Measurements from ENCODE around the gene CLSTN2.

Gene CLSTN2

GRCh38 chr3:140187028-140187427 is 252.0 kb downstream of the CLSTN2 start:
- H3K9me3 ChIP-seq (ENCODE audit: control insufficient read depth, insufficient read depth, low read length) = no peaks in the 10 kb centered on the region
- no peaks in the 10 kb centered on the region for H3K36me3 ChIP-seq (ENCODE audit: control insufficient read depth, low read length)
- H3K27ac ChIP-seq (ENCODE audit: low read depth, low read length) = no peak overlapping the region
- H3K27me3 ChIP-seq (ENCODE audit: control insufficient read depth, low read length) = peaks cover 2% of the 10 kb centered on the region; the same call in 1 of the 2 replicates
- H4K20me1 ChIP-seq (ENCODE audit: control insufficient read depth, insufficient read depth, low read depth, low read length) = no peaks in the 10 kb centered on the region
- H3K4me2 ChIP-seq (ENCODE audit: low read length) = no peak overlapping the region
- H3K79me2 ChIP-seq (ENCODE audit: control insufficient read depth, low read length) = no peaks in the 10 kb centered on the region
- H3K4me1 ChIP-seq (ENCODE audit: control insufficient read depth, low read length) = no peaks in the 10 kb centered on the region
- no peaks in the 10 kb centered on the region for H3F3A ChIP-seq (ENCODE audit: control insufficient read depth, insufficient read depth)
- no peak for TF ChIP-seq EZH2phosphoT487 (IDR thresholded peaks at IDR 0.05; ENCODE audit: borderline replicate concordance, low read length)
- TF ChIP-seq, protein P1, sequence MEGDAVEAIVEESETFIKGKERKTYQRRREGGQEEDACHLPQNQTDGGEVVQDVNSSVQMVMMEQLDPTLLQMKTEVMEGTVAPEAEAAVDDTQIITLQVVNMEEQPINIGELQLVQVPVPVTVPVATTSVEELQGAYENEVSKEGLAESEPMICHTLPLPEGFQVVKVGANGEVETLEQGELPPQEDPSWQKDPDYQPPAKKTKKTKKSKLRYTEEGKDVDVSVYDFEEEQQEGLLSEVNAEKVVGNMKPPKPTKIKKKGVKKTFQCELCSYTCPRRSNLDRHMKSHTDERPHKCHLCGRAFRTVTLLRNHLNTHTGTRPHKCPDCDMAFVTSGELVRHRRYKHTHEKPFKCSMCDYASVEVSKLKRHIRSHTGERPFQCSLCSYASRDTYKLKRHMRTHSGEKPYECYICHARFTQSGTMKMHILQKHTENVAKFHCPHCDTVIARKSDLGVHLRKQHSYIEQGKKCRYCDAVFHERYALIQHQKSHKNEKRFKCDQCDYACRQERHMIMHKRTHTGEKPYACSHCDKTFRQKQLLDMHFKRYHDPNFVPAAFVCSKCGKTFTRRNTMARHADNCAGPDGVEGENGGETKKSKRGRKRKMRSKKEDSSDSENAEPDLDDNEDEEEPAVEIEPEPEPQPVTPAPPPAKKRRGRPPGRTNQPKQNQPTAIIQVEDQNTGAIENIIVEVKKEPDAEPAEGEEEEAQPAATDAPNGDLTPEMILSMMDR (IDR thresholded peaks at IDR 0.05; ENCODE audit: low read depth, low read length, poor library complexity, severe bottlenecking) = no peak
- H3K4me3 ChIP-seq (ENCODE audit: low read length) = no peak overlapping the region
- H3K9me2 ChIP-seq (replicated peaks; ENCODE audit: control insufficient read depth, low read length) = no peaks in the 10 kb centered on the region

DNA sequence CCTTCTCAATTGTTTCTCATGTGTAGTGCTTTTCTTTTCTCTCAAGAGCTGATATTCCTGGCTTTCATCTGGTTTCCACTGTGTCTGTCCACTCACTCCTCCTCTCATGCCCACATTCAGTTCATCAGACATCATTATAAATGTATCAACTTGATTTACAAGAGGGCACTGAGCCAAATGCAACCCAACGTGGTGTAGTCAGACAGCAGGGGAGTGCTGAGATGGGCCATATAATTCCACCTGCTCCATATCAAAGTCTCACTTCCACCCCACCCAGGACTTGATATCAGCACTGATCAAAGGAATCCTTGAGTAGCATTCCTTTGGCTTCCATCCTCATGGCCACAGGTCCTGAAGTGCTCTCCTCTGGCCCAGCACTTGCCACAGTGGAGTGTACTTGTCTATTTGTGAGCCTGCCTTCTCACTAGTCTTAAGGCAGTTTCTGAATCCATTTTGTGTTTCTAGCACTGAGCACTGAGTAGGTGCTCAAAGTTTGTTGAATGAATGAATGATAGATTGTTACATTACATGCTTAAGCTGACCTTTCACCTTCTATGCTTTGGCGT is 252.8 kb downstream of the CLSTN2 start:
- peaks cover 3% of the 10 kb centered on the region; the same call in 1 of the 2 replicates for H3K27me3 ChIP-seq (ENCODE audit: control insufficient read depth, low read length)
- H3K9me2 ChIP-seq (replicated peaks; ENCODE audit: control insufficient read depth, low read length) = no peaks in the 10 kb centered on the region
- TF ChIP-seq EZH2phosphoT487 (IDR thresholded peaks at IDR 0.05; ENCODE audit: borderline replicate concordance, low read length) = no peak
- TF ChIP-seq, protein P1 (IDR thresholded peaks at IDR 0.05; ENCODE audit: low read depth, low read length, poor library complexity, severe bottlenecking) = no peak
- H3K36me3 ChIP-seq (ENCODE audit: control insufficient read depth, low read length) = no peaks in the 10 kb centered on the region
- no peaks in the 10 kb centered on the region for H3K79me2 ChIP-seq (ENCODE audit: control insufficient read depth, low read length)
- no peak overlapping the region for H3K4me3 ChIP-seq (ENCODE audit: low read length)
- H3K27ac ChIP-seq (ENCODE audit: low read depth, low read length) = no peak overlapping the region
- H3K4me1 ChIP-seq (ENCODE audit: control insufficient read depth, low read length) = no peaks in the 10 kb centered on the region
- no peak overlapping the region for H3K4me2 ChIP-seq (ENCODE audit: low read length)
- H4K20me1 ChIP-seq (ENCODE audit: control insufficient read depth, insufficient read depth, low read depth, low read length) = no peaks in the 10 kb centered on the region
- H3F3A ChIP-seq (ENCODE audit: control insufficient read depth, insufficient read depth) = no peaks in the 10 kb centered on the region
- H3K9me3 ChIP-seq (ENCODE audit: control insufficient read depth, insufficient read depth, low read length) = no peaks in the 10 kb centered on the region

DNA sequence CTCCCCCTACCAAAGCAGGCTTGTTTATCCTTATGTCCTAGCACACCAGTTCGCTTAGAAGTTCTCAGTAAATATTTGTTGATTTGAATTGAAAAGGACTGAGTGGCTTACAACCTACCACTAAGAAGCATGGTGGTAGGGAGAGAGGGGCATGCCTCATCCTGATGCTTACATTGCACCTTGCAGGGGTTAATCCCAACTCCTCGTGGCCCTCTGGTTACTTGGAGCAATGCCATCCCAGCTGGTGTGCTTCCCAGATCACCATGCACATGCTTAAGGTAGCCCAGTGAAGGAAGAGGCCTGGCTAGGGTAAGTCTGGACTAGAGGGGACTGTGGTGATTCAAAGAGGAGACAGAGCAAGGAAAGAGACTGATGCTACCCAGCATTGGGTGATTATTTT is 253.3 kb downstream of the CLSTN2 start:
- H3K36me3 ChIP-seq (ENCODE audit: control insufficient read depth, low read length) = no peaks in the 10 kb centered on the region
- no peak overlapping the region for H3K27ac ChIP-seq (ENCODE audit: low read depth, low read length)
- no peaks in the 10 kb centered on the region for H3K79me2 ChIP-seq (ENCODE audit: control insufficient read depth, low read length)
- no peak for TF ChIP-seq EZH2phosphoT487 (IDR thresholded peaks at IDR 0.05; ENCODE audit: borderline replicate concordance, low read length)
- TF ChIP-seq, protein P1 (IDR thresholded peaks at IDR 0.05; ENCODE audit: low read depth, low read length, poor library complexity, severe bottlenecking) = no peak
- peaks cover 3% of the 10 kb centered on the region; the same call in 1 of the 2 replicates for H3K27me3 ChIP-seq (ENCODE audit: control insufficient read depth, low read length)
- H3K9me2 ChIP-seq (replicated peaks; ENCODE audit: control insufficient read depth, low read length) = no peaks in the 10 kb centered on the region
- no peaks in the 10 kb centered on the region for H3F3A ChIP-seq (ENCODE audit: control insufficient read depth, insufficient read depth)
- H3K4me3 ChIP-seq (ENCODE audit: low read length) = no peak overlapping the region
- H3K4me2 ChIP-seq (ENCODE audit: low read length) = no peak overlapping the region
- no peaks in the 10 kb centered on the region for H3K9me3 ChIP-seq (ENCODE audit: control insufficient read depth, insufficient read depth, low read length)
- no peaks in the 10 kb centered on the region for H4K20me1 ChIP-seq (ENCODE audit: control insufficient read depth, insufficient read depth, low read depth, low read length)
- no peaks in the 10 kb centered on the region for H3K4me1 ChIP-seq (ENCODE audit: control insufficient read depth, low read length)

All from DOHH2 (cell line).